Right atrium auricular region (tissue), 2 donors: ENCODE measurements around the gene SGCB. TPM values are rescaled to one million over a fixed set of nuclear protein-coding genes. Genes with fewer than 3 reads are reported as not detected.

Experiments used
- DNase-seq: peaks from one replicate; pipeline ENCODE4 v3.0.0-alpha.2; 2019; ENCODE audit warnings: low spot score
- H3K27ac ChIP-seq, 2 donors: fragments of 200-600 bp; sonication (generic); 1 replicate in 1 of 2; 2 replicates in 1 of 2; pipeline ENCODE4 v1.5.1; 2016 to 2019
- H3K27me3 ChIP-seq, 2 donors: fragments of 200-600 bp; sonication (generic); one replicate each; pipeline versions ENCODE4 v1.5.1 to v1.6.0; 2017 to 2019
- H3K36me3 ChIP-seq: fragments of 200-600 bp; sonication (generic); one replicate; pipeline ENCODE4 v1.5.1; 2016
- H3K4me1 ChIP-seq, 2 donors: fragments of 200-600 bp; sonication (generic); one replicate each; pipeline versions ENCODE4 v1.5.1 to v1.6.0; 2017 to 2019
- H3K4me3 ChIP-seq, 2 donors: fragments of 200-600 bp; sonication (generic); 1 replicate in 1 of 2; 2 replicates in 1 of 2; pipeline ENCODE4 v1.5.1; 2017 to 2019; ENCODE audit warnings: mild to moderate bottlenecking in 1 of 2, moderate library complexity in 1 of 2
- H3K9me3 ChIP-seq, 2 donors: fragments of 200-600 bp; sonication (generic); one replicate each; pipeline ENCODE4 v1.5.1; 2019
- CTCF ChIP-seq, 2 donors: fragments of 200-600 bp; sonication (generic); IDR thresholded peaks; one replicate each; pipeline ENCODE4 v1.5.1; 2019; ENCODE audit warnings: antibody characterized with exemption in 2 of 2
- total RNA-seq, 2 donors: library from RNA; depleted of rRNA; stranded (reverse); fragments of >200 nt; gene quantifications; one replicate each; pipeline ENCODE4 v1.1.0, GENCODE V29; 2016

Gene SGCB
- total RNA-seq, 2 donors from 2014 or later, result 34.2 to 63.9 TPM

- H3K4me1 ChIP-seq, result no peaks in the 10 kb centered on the region
- no peak overlapping the region for H3K27ac ChIP-seq
- DNase-seq, result no peak
- TF ChIP-seq CTCF (IDR thresholded peaks at IDR 0.05), result no peak
- no peaks in the 10 kb centered on the region for H3K36me3 ChIP-seq
- no peaks in the 10 kb centered on the region for H3K9me3 ChIP-seq
- no peak overlapping the region for H3K4me3 ChIP-seq
- no peaks in the 10 kb centered on the region for H3K27me3 ChIP-seq
These were observed 40.5 kb downstream of the SGCB start for GRCh38 chr4:51997647-51998046.

GRCh38 chr4:51995647-51996220 is 42.4 kb downstream of the SGCB start:
- Histone ChIP-seq H3K4me3 (no peak overlapping the region), H3K27me3 (no peaks in the 10 kb centered on the region), H3K36me3 (no peaks in the 10 kb centered on the region), H3K9me3 (no peaks in the 10 kb centered on the region), H3K27ac (no peak overlapping the region), H3K4me1 (no peaks in the 10 kb centered on the region)
- TF ChIP-seq CTCF (IDR thresholded peaks at IDR 0.05), result no peak
- no peak for DNase-seq

Other genes with a start within 250 kb of the SGCB start
- 10 to 100 TPM; 22.6 to 26.1 TPM for gene DCUN1D4, start 195.1 kb downstream of the SGCB start, total RNA-seq
- gene LRRC66, start 17.9 kb downstream of the SGCB start, total RNA-seq, result under 1 TPM in 1 of 2 donors, not detected in 1; 0.08 TPM
- 1 to 10 TPM; 2.2 to 4.3 TPM for gene SPATA18, start 13.0 kb upstream of the SGCB start, total RNA-seq